Stimulated activated memory B cell treated with anti-CD40 and anti-IgM and Interleukin-4, amounts not matched to agents 10 μg/mL and 1 μg/mL and 100 μg/mL, for 72 hours (primary cell): ENCODE results near the gene LCE1C.

Source experiments
- ATAC-seq: fragments of 150-1000 bp; cut with Tn5 transposase; 2 replicates; pipeline ENCODE4 v1.10.0; 2021
- H3K27ac Mint-ChIP-seq: one replicate; pipeline ENCODE4 v1.8.0; 2022; ENCODE audit warnings: mild to moderate bottlenecking, mixed read lengths
- H3K27me3 Mint-ChIP-seq: one replicate; pipeline ENCODE4 v1.8.0; 2022; ENCODE audit warnings: mixed read lengths
- H3K36me3 Mint-ChIP-seq: one replicate; pipeline ENCODE4 v1.8.0; 2022; ENCODE audit warnings: mixed read lengths
- H3K4me1 Mint-ChIP-seq: one replicate; pipeline ENCODE4 v1.8.0; 2022; ENCODE audit warnings: mixed read lengths
- H3K4me3 Mint-ChIP-seq: one replicate; pipeline ENCODE4 v1.8.0; 2022; ENCODE audit warnings: mild to moderate bottlenecking, moderate library complexity, mixed read lengths
- H3K9me3 Mint-ChIP-seq: one replicate; pipeline ENCODE4 v1.8.0; 2022; ENCODE audit warnings: mixed read lengths

Gene LCE1C

DNA sequence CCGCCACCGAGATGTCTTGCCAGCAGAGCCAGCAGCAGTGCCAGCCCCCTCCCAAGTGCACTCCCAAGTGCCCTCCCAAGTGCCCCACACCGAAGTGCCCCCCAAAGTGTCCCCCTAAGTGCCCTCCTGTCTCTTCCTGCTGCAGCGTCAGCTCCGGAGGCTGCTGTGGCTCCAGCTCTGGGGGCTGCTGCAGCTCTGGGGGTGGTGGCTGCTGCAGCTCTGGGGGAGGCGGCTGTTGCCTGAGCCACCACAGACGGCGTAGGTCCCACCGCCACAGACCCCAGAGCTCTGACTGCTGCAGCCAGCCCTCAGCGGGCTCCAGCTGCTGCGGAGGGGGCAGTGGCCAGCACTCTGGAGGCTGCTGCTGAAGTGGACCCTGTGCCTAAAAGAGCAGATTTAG, 30.1 kb downstream of the LCE1C start:
- Mint-ChIP-seq H3K27me3 (peaks cover 46% of the 10 kb centered on the region), H3K27ac (no peak overlapping the region), H3K9me3 (peaks cover 9% of the 10 kb centered on the region), H3K4me1 (no peaks in the 10 kb centered on the region), H3K4me3 (no peak overlapping the region), H3K36me3 (no peaks in the 10 kb centered on the region)
- ATAC-seq: no peak

DNA sequence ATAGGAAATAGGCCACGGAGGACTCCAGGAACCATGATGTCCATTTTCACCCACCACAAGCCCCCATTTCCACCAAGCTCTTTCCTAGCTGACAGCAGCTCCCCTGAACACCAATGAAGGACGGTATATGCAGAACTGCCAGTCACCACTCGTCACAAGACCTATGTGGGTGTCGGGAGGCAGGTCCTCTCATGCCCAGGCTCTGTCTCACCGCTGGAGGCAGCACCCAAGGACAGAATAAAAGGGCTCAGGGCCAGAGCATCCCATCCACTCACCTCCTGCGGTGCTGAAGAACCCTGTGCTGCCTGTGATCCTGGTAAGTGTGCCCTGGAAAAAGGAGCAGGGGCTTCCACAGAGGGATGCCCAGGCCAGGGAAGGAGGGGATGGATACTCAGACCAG, 31.6 kb downstream of the LCE1C start, which contains the start of gene LCE1F:
LCE1F (plus strand) TSS at position 266 of the 400 bp plus-strand sequence. CDS start 1,232 bp downstream, outside the sequence.
- Mint-ChIP-seq H3K27ac (no peak within 1 kb of the TSS), H3K4me3 (no peak within 1 kb of the TSS), H3K36me3 (no peaks in the 10 kb centered on the region), H3K27me3 (peaks cover 43% of the 10 kb centered on the region), H3K4me1 (no peaks in the 10 kb centered on the region), H3K9me3 (peaks cover 9% of the 10 kb centered on the region)
- no peak for ATAC-seq

GRCh38 chr1:152770411-152770810, 36.0 kb downstream of the LCE1C start:
- no peaks in the 10 kb centered on the region for H3K36me3 Mint-ChIP-seq
- H3K4me3 Mint-ChIP-seq: no peak overlapping the region
- H3K27ac Mint-ChIP-seq: no peak overlapping the region
- H3K9me3 Mint-ChIP-seq: peaks cover 9% of the 10 kb centered on the region
- peaks cover 20% of the 10 kb centered on the region for H3K27me3 Mint-ChIP-seq
- H3K4me1 Mint-ChIP-seq: no peaks in the 10 kb centered on the region
- ATAC-seq: no peak

- Mint-ChIP-seq H3K9me3 (peaks cover 5% of the 10 kb centered on the region), H3K27ac (no peak overlapping the region), H3K27me3 (peaks cover 17% of the 10 kb centered on the region), H3K4me3 (no peak overlapping the region), H3K36me3 (no peaks in the 10 kb centered on the region), H3K4me1 (no peaks in the 10 kb centered on the region)
- no peak for ATAC-seq
Measured at GRCh38 chr1:152768847-152769533, 37.5 kb downstream of the LCE1C start.

GRCh38 chr1:152761609-152762213, 44.7 kb downstream of the LCE1C start:
- H3K4me3 Mint-ChIP-seq: no peak overlapping the region
- H3K9me3 Mint-ChIP-seq: no peaks in the 10 kb centered on the region
- H3K36me3 Mint-ChIP-seq: no peaks in the 10 kb centered on the region
- H3K27ac Mint-ChIP-seq: no peak overlapping the region
- ATAC-seq: no peak
- H3K27me3 Mint-ChIP-seq: peaks cover 59% of the 10 kb centered on the region
- H3K4me1 Mint-ChIP-seq: no peaks in the 10 kb centered on the region

GRCh38 chr1:152760551-152761190, 45.8 kb downstream of the LCE1C start:
- Mint-ChIP-seq H3K27ac (no peak overlapping the region), H3K4me1 (no peaks in the 10 kb centered on the region), H3K4me3 (no peak overlapping the region), H3K36me3 (no peaks in the 10 kb centered on the region), H3K9me3 (no peaks in the 10 kb centered on the region), H3K27me3 (peaks cover 65% of the 10 kb centered on the region)
- no peak for ATAC-seq

DNA sequence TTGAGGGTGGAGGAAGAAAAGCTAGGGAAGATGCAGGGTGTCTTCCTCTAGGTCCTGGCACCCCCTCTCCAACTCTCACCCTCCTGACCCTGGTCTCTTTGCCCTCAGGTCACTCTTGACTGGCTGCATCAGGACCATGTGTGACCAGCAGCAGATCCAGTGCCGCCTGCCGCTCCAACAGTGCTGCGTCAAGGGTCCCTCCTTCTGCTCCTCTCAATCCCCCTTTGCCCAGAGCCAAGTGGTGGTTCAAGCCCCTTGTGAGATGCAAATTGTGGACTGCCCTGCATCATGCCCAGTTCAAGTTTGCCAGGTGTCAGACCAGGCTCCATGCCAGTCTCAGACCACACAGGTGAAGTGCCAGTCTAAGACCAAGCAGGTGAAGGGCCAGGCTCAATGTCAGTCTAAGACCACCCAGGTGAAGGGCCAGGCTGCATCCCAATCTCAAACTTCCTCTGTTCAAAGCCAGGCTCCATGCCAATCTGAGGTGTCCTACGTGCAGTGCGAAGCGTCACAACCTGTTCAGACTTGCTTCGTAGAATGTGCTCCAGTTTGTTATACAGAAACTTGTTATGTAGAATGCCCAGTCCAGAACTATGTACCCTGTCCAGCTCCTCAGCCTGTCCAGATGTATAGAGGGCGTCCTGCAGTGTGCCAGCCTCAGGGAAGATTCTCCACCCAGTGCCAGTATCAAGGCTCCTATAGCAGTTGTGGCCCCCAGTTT, 46.8 kb downstream of the LCE1C start:
- H3K27ac Mint-ChIP-seq: no peak overlapping the region
- peak; percentile 43 for ATAC-seq
- peaks cover 65% of the 10 kb centered on the region for H3K27me3 Mint-ChIP-seq
- H3K4me1 Mint-ChIP-seq: no peaks in the 10 kb centered on the region
- H3K4me3 Mint-ChIP-seq: no peak overlapping the region
- H3K36me3 Mint-ChIP-seq: no peaks in the 10 kb centered on the region
- no peaks in the 10 kb centered on the region for H3K9me3 Mint-ChIP-seq

- no peak overlapping the region for H3K4me3 Mint-ChIP-seq
- no peak for ATAC-seq
- H3K4me1 Mint-ChIP-seq: no peaks in the 10 kb centered on the region
- no peaks in the 10 kb centered on the region for H3K36me3 Mint-ChIP-seq
- no peak overlapping the region for H3K27ac Mint-ChIP-seq
- H3K9me3 Mint-ChIP-seq: peaks cover 3% of the 10 kb centered on the region
- H3K27me3 Mint-ChIP-seq: peaks cover 61% of the 10 kb centered on the region
Measured at GRCh38 chr1:152758636-152759035, 47.8 kb downstream of the LCE1C start.

- ATAC-seq: no peak
- H3K36me3 Mint-ChIP-seq: no peaks in the 10 kb centered on the region
- no peaks in the 10 kb centered on the region for H3K4me1 Mint-ChIP-seq
- no peak within 1 kb of the TSS for H3K27ac Mint-ChIP-seq
- peaks cover 57% of the 10 kb centered on the region for H3K27me3 Mint-ChIP-seq
- H3K9me3 Mint-ChIP-seq: peaks cover 3% of the 10 kb centered on the region
- no peak within 1 kb of the TSS for H3K4me3 Mint-ChIP-seq
Measured at GRCh38 chr1:152757747-152758146, 48.7 kb downstream of the LCE1C start, which contains the start of gene KPRP. TSS of gene KPRP (plus strand) at chr1:152758025. CDS start at chr1:152759589, 1,564 bp downstream.

GRCh38 chr1:152756872-152757271, 49.6 kb downstream of the LCE1C start:
- Mint-ChIP-seq H3K4me3 (no peak overlapping the region), H3K9me3 (peaks cover 3% of the 10 kb centered on the region), H3K27me3 (peaks cover 52% of the 10 kb centered on the region), H3K27ac (no peak overlapping the region), H3K4me1 (no peaks in the 10 kb centered on the region), H3K36me3 (no peaks in the 10 kb centered on the region)
- no peak for ATAC-seq
